B cell (primary cell): ENCODE data around the gene TCF12.

Experiments
- EZH2 ChIP-seq: IDR thresholded peaks from 2 replicates; pipeline ENCODE4 v1.6.1; 2012; ENCODE audit warnings: borderline replicate concordance, low read depth, mild to moderate bottlenecking, moderate library complexity, low read length; ENCODE audit not compliant: insufficient read depth, poor library complexity, severe bottlenecking
- TF ChIP-seq, protein P1 (sequence below): fragments of 200-600 bp; IDR thresholded peaks from one replicate; pipeline ENCODE4 v1.8.0; 2022; ENCODE audit warnings: antibody characterized with exemption, mild to moderate bottlenecking

DNA sequence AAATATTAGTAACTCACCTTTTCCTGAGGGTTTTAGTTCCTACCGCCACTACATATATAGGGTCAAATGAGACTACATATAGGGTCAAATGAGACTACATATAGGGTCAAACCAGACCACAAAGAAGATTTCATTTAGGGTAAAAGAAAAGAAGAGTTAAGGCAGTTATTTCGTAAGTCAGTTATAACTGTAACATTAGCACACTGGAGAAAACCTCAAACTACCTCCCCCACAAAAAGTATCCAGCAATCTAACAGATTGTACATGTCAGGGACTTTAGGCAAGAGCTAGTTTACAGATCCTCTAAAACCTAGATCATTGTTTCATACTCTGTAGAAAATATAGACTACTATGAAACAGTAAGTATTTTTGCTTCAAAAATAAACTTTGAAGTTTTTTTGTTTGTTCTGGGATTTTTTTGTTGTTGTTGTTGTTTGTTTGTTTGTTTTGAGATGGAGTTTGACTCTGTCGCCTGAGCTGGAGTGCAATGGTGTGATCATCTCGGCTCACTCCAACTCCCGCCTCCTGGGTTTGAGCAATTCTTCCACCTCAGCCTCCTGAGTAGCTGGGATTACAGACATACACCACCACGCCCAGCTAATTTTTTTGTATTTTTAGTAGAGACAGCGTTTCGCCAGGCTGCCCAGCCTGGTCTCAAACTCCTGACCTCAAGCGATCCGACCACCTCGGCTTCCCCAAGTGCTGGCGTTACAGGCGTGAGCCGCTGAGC lies 365.5 kb downstream of the TCF12 start:
- TF ChIP-seq EZH2, result no peak
- TF ChIP-seq, protein P1, sequence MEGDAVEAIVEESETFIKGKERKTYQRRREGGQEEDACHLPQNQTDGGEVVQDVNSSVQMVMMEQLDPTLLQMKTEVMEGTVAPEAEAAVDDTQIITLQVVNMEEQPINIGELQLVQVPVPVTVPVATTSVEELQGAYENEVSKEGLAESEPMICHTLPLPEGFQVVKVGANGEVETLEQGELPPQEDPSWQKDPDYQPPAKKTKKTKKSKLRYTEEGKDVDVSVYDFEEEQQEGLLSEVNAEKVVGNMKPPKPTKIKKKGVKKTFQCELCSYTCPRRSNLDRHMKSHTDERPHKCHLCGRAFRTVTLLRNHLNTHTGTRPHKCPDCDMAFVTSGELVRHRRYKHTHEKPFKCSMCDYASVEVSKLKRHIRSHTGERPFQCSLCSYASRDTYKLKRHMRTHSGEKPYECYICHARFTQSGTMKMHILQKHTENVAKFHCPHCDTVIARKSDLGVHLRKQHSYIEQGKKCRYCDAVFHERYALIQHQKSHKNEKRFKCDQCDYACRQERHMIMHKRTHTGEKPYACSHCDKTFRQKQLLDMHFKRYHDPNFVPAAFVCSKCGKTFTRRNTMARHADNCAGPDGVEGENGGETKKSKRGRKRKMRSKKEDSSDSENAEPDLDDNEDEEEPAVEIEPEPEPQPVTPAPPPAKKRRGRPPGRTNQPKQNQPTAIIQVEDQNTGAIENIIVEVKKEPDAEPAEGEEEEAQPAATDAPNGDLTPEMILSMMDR, result no peak
